ENCODE results near the gene LGALS3. TPM values are rescaled to one million over a fixed set of nuclear protein-coding genes. Genes with fewer than 3 reads are reported as not detected.

Gene LGALS3
- polyA plus RNA-seq, 2 of the 4 experiments (the other 2 are of a cell fraction): 60.2 to 61.0 TPM

DNA sequence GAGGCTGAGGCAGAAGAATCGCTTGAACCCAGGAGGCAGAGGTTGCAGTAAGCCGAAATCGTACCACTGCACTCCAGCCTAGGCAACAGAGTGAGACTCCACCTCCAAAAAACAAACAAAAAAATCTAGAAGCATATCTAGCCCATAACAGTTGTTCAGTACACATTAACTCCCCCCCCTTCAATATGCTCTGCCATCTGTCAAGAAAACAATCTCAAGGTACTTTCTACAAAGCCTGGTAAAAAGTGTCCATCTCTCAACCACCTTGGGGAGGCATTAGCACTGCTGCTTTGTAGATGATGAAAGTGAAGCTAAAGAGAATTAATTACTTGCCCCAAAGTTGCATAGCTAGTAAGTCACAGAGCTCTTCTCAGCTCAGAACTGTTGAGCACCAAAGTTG is 24.9 kb downstream of the LGALS3 start:
- no peak for ATAC-seq
- WGBS (ENCODE audit: missing lambda C conversion rate): 98% methylated on average over 3 of the region's 3 CpGs
- POLR2A ChIA-PET: no interaction called here
- FAIRE-seq: no peak
- DNase-seq (ENCODE audit: low read depth in 1 of 2, low spot score in 1 of 2): no peak
- H3K4me2 ChIP-seq: no peak overlapping the region
- H3K27ac ChIP-seq: no peak overlapping the region
- H3K9me3 ChIP-seq: no peaks in the 10 kb centered on the region
- CTCF ChIA-PET: interaction anchor here (1.0 to 2.4 kb wide), 9 partner anchors 10 to 103 kb away, joined by 3 to 12 read pairs (median 3); partner anchors contain the start of gene MAPK1IP1L
- no peak for TF ChIP-seq RAD21 (conservative IDR thresholded peaks at IDR 0.05 in 1 of 2, IDR thresholded peaks at IDR 0.05 in 1 of 2)
- no peak for TF ChIP-seq ZSCAN20 (CRISPR knock-in tag; IDR thresholded peaks at IDR 0.05)
- no peak for TF ChIP-seq TP53 (CRISPR knock-in tag; IDR thresholded peaks at IDR 0.05)
- TF ChIP-seq, protein P1, sequence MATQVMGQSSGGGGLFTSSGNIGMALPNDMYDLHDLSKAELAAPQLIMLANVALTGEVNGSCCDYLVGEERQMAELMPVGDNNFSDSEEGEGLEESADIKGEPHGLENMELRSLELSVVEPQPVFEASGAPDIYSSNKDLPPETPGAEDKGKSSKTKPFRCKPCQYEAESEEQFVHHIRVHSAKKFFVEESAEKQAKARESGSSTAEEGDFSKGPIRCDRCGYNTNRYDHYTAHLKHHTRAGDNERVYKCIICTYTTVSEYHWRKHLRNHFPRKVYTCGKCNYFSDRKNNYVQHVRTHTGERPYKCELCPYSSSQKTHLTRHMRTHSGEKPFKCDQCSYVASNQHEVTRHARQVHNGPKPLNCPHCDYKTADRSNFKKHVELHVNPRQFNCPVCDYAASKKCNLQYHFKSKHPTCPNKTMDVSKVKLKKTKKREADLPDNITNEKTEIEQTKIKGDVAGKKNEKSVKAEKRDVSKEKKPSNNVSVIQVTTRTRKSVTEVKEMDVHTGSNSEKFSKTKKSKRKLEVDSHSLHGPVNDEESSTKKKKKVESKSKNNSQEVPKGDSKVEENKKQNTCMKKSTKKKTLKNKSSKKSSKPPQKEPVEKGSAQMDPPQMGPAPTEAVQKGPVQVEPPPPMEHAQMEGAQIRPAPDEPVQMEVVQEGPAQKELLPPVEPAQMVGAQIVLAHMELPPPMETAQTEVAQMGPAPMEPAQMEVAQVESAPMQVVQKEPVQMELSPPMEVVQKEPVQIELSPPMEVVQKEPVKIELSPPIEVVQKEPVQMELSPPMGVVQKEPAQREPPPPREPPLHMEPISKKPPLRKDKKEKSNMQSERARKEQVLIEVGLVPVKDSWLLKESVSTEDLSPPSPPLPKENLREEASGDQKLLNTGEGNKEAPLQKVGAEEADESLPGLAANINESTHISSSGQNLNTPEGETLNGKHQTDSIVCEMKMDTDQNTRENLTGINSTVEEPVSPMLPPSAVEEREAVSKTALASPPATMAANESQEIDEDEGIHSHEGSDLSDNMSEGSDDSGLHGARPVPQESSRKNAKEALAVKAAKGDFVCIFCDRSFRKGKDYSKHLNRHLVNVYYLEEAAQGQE (IDR thresholded peaks at IDR 0.05): no peak
- TF ChIP-seq EP300 (IDR thresholded peaks at IDR 0.05): no peak
- TF ChIP-seq CBX8 (IDR thresholded peaks at IDR 0.05): no peak
- no peak overlapping the region for H3K4me3 ChIP-seq
- H3K4me1 ChIP-seq: no peaks in the 10 kb centered on the region

DNA sequence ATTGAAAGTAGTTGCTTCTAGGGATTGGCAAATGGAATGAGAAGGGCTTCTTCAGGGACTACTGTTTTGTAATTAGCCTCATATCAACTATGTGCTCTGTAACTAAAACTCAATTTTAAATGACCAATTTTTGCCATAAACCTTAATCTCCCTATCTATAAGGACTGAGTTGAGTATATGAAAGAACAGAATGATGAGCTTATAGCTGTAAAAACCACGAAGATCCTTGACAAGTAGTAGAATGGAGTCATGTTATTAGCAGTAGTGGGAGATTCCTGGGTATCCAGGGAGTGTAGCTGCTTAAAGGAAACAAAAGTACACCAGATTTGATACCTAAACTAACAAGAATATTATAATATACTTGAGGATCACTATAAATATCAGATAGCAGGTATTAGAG is 28.0 kb downstream of the LGALS3 start:
- no peak for DNase-seq (ENCODE audit: low read depth in 1 of 2, low spot score in 1 of 2)
- H3K4me3 ChIP-seq: no peak overlapping the region
- H3K4me1 ChIP-seq: no peaks in the 10 kb centered on the region
- POLR2A ChIA-PET: no interaction called here
- no peak for FAIRE-seq
- H3K4me2 ChIP-seq: no peak overlapping the region
- WGBS (ENCODE audit: missing lambda C conversion rate): 61% methylated on average over 1 of the region's 1 CpG
- no peak for ATAC-seq
- no peak overlapping the region for H3K27ac ChIP-seq
- TF ChIP-seq GATA3 (IDR thresholded peaks at IDR 0.05; ENCODE audit: borderline replicate concordance): no peak
- no peak for TF ChIP-seq HOXB5 (CRISPR knock-in tag; IDR thresholded peaks at IDR 0.05)
- no peak for TF ChIP-seq FOSL2 (IDR thresholded peaks at IDR 0.05)
- no peak for TF ChIP-seq FOSL2 (CRISPR knock-in tag; IDR thresholded peaks at IDR 0.05)
- TF ChIP-seq POLR2A (IDR thresholded peaks at IDR 0.05; ENCODE audit: low read length): no peak
- TF ChIP-seq CEBPB (IDR thresholded peaks at IDR 0.05): no peak
- TF ChIP-seq, protein P2, sequence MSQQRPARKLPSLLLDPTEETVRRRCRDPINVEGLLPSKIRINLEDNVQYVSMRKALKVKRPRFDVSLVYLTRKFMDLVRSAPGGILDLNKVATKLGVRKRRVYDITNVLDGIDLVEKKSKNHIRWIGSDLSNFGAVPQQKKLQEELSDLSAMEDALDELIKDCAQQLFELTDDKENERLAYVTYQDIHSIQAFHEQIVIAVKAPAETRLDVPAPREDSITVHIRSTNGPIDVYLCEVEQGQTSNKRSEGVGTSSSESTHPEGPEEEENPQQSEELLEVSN (IDR thresholded peaks at IDR 0.05; ENCODE audit: borderline replicate concordance, low read depth): no peak
- no peak for TF ChIP-seq HDAC2 (IDR thresholded peaks at IDR 0.05)
- TF ChIP-seq HOXA7 (CRISPR knock-in tag; IDR thresholded peaks at IDR 0.05): no peak
- TF ChIP-seq, protein P3, sequence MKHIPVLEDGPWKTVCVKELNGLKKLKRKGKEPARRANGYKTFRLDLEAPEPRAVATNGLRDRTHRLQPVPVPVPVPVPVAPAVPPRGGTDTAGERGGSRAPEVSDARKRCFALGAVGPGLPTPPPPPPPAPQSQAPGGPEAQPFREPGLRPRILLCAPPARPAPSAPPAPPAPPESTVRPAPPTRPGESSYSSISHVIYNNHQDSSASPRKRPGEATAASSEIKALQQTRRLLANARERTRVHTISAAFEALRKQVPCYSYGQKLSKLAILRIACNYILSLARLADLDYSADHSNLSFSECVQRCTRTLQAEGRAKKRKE (CRISPR knock-in tag; IDR thresholded peaks at IDR 0.05; ENCODE audit: low read depth): no peak
- TF ChIP-seq KDM5A (IDR thresholded peaks at IDR 0.05): no peak
- TF ChIP-seq BHLHE40 (IDR thresholded peaks at IDR 0.05; ENCODE audit: low read depth, low read length): no peak
- TF ChIP-seq, protein P1 (IDR thresholded peaks at IDR 0.05): no peak
- TF ChIP-seq NPAS2 (CRISPR knock-in tag; IDR thresholded peaks at IDR 0.05; ENCODE audit: borderline replicate concordance): no peak
- TF ChIP-seq MYC (IDR thresholded peaks at IDR 0.05; ENCODE audit: borderline replicate concordance, low read length): no peak
- no peak for TF ChIP-seq HOXB13 (CRISPR knock-in tag; IDR thresholded peaks at IDR 0.05; ENCODE audit: low read depth)
- no peak for TF ChIP-seq NFE2L2 (conservative IDR thresholded peaks at IDR 0.05; ENCODE audit: low read length)
- TF ChIP-seq FOXS1 (CRISPR knock-in tag; IDR thresholded peaks at IDR 0.05): no peak
- H3K9me3 ChIP-seq: no peaks in the 10 kb centered on the region
- CTCF ChIA-PET: interaction anchor here (0.8 to 7.1 kb wide), 4 partner anchors 11 to 106 kb away, joined by 3 to 183 read pairs (median 4); partner anchors contain the start of gene MAPK1IP1L
